MCF 10A (cell line): ENCODE results near the gene CCNY. TPM values are rescaled to one million over a fixed set of nuclear protein-coding genes. Genes with fewer than 3 reads are reported as not detected.

Experiments
- BruUV-seq: library from RNA; stranded (reverse); fragments of 400-500 nt; replicated peaks from 2 replicates; lab custom pipeline; 2021; lab: Mats Ljungman, UMichigan
- CTCF ChIA-PET: fragments of 300-600 bp; sonication (Branson Sonifier 250); formaldehyde crosslinking; extraction: SDS; loops from one replicate; lab custom pipeline; 2021; ENCODE audit warnings: antibody characterized with exemption, inconsistent platforms; lab: Yijun Ruan, JAX
- POLR2A ChIA-PET: fragments of 300-600, 350-650 bp; sonication (Branson Sonifier 250); formaldehyde crosslinking; extraction: SDS; loops from one replicate; lab custom pipeline; 2020; ENCODE audit warnings: antibody characterized with exemption, inconsistent platforms; lab: Yijun Ruan, JAX
- DNase-seq: peaks from one replicate; pipeline ENCODE4 v3.0.0-alpha.2; 2018; ENCODE audit not compliant: unreplicated experiment
- H3K27ac Mint-ChIP-seq: one replicate; pipeline ENCODE4 v1.8.0; 2022; ENCODE audit warnings: mild to moderate bottlenecking, low read depth, mixed read lengths; ENCODE audit not compliant: unreplicated experiment
- H3K27me3 Mint-ChIP-seq: one replicate; pipeline ENCODE4 v1.8.0; 2022; ENCODE audit warnings: mixed read lengths; ENCODE audit not compliant: insufficient read depth, unreplicated experiment
- H3K36me3 Mint-ChIP-seq: one replicate; pipeline ENCODE4 v1.8.0; 2022; ENCODE audit warnings: mild to moderate bottlenecking, moderate library complexity, mixed read lengths; ENCODE audit not compliant: insufficient read depth, unreplicated experiment
- H3K4me1 Mint-ChIP-seq: one replicate; pipeline ENCODE4 v1.8.0; 2022; ENCODE audit warnings: mixed read lengths; ENCODE audit not compliant: insufficient read depth, unreplicated experiment
- H3K4me3 Mint-ChIP-seq: one replicate; pipeline ENCODE4 v1.8.0; 2022; ENCODE audit warnings: mild to moderate bottlenecking, moderate library complexity, mixed read lengths; ENCODE audit not compliant: unreplicated experiment
- H3K9me3 Mint-ChIP-seq: one replicate; pipeline ENCODE4 v1.8.0; 2022; ENCODE audit warnings: mixed read lengths; ENCODE audit not compliant: unreplicated experiment
- intact Hi-C: fragments of 100-400 bp; cut with micrococcal nuclease; formaldehyde crosslinking; loops from 2 replicates; pipeline ENCODE4 v1.14.1; 2022
- total RNA-seq: library from RNA; stranded (reverse); gene quantifications from 2 replicates; pipeline ENCODE4 v1.2.3, GENCODE V29; 2022
- TF ChIP-seq, protein P1 (sequence below): fragments of 200-600 bp; IDR thresholded peaks from one replicate; pipeline ENCODE4 v1.8.0; 2022; ENCODE audit warnings: antibody characterized with exemption, mild to moderate bottlenecking; ENCODE audit not compliant: unreplicated experiment

Gene CCNY
- total RNA-seq, 1 experiment from 2014 or later: 68.9 TPM

DNA sequence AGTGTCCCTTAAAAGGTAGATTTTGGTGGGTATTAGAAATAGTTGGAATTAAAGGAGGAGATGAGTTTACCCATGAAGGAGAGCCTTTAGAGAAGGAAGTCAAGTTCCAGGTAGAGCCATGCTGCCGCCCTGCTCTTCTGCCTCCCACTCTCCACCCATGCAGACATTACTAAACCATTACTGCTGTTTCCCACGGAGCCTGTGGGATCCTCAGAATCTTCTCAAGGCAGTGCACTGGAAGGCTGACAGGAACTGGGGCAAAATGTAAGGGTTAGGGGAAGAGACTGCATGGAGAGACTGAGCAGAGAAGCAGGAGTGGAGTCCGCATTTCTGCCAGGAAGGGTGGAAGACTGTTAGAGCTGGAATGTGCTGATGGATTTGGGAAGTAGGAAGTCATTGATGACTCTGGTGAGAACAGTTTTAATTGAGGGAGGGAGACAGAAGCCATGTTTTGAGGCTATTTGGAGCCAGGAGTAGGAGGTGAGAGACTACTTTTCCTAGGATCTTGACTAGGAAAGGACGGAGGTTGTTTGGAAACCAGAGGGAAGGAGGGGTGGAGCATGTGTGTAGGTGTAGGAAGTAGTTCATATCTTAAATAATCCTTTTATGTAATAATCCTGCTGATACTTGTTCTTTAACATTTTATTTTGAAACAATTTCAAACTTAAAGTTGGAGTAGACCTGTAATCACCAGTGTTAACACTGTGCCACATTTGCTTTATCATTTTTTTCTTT, 109.0 kb downstream of the CCNY start:
- no peak overlapping the region for H3K27ac Mint-ChIP-seq

DNA sequence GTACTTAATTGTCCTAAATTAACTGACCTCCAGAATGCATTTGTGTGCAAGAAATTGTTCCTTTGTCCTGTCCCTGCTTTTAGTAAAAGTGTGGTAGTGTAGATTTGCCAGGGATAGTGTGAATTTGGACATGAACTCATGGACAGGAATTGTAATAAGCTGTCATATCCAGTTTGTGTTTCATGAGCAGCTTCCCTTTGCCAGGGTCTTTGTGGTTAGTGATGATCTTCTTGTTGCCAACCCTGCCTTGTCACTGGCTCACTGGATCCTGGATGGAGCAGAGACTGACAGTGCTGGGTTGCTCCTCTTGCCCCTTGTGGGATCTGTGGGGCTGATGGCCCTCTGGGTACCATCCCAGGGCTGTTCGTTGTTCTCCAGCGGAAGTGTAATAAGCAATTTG, 110.1 kb downstream of the CCNY start:
- POLR2A ChIA-PET: interaction anchor here (3.8 kb wide), 1 partner anchor 24 kb away, joined by 35 read pairs; no protein-coding TSS in a partner anchor
- H3K36me3 Mint-ChIP-seq: peaks cover 3% of the 10 kb centered on the region
- peaks cover 45% of the 10 kb centered on the region for H3K4me1 Mint-ChIP-seq
- peaks cover 16% of the 10 kb centered on the region for H3K9me3 Mint-ChIP-seq
- DNase-seq: no peak
- no peaks in the 10 kb centered on the region for H3K27me3 Mint-ChIP-seq
- TF ChIP-seq, protein P1, sequence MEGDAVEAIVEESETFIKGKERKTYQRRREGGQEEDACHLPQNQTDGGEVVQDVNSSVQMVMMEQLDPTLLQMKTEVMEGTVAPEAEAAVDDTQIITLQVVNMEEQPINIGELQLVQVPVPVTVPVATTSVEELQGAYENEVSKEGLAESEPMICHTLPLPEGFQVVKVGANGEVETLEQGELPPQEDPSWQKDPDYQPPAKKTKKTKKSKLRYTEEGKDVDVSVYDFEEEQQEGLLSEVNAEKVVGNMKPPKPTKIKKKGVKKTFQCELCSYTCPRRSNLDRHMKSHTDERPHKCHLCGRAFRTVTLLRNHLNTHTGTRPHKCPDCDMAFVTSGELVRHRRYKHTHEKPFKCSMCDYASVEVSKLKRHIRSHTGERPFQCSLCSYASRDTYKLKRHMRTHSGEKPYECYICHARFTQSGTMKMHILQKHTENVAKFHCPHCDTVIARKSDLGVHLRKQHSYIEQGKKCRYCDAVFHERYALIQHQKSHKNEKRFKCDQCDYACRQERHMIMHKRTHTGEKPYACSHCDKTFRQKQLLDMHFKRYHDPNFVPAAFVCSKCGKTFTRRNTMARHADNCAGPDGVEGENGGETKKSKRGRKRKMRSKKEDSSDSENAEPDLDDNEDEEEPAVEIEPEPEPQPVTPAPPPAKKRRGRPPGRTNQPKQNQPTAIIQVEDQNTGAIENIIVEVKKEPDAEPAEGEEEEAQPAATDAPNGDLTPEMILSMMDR: no peak
- H3K27ac Mint-ChIP-seq: peak overlapping the region; percentile 87
- intact Hi-C loops: no loop called here
- H3K4me3 Mint-ChIP-seq: no peak overlapping the region
- CTCF ChIA-PET: interaction anchor here (0.6 kb wide), 1 partner anchor 26 kb away, joined by 3 read pairs; no protein-coding TSS in a partner anchor
- no TSS peak for BruUV-seq

More for the DNA sequence above, 109.0 kb downstream of the CCNY start:
- CTCF ChIA-PET: no interaction called here
- no peak for DNase-seq
- H3K36me3 Mint-ChIP-seq: no peaks in the 10 kb centered on the region
- TF ChIP-seq, protein P1: no peak
- POLR2A ChIA-PET: no interaction called here
- H3K9me3 Mint-ChIP-seq: peaks cover 16% of the 10 kb centered on the region
- BruUV-seq: no TSS peak
- intact Hi-C loops: no loop called here
- no peaks in the 10 kb centered on the region for H3K27me3 Mint-ChIP-seq
- no peak overlapping the region for H3K4me3 Mint-ChIP-seq
- H3K4me1 Mint-ChIP-seq: peaks cover 42% of the 10 kb centered on the region

DNA sequence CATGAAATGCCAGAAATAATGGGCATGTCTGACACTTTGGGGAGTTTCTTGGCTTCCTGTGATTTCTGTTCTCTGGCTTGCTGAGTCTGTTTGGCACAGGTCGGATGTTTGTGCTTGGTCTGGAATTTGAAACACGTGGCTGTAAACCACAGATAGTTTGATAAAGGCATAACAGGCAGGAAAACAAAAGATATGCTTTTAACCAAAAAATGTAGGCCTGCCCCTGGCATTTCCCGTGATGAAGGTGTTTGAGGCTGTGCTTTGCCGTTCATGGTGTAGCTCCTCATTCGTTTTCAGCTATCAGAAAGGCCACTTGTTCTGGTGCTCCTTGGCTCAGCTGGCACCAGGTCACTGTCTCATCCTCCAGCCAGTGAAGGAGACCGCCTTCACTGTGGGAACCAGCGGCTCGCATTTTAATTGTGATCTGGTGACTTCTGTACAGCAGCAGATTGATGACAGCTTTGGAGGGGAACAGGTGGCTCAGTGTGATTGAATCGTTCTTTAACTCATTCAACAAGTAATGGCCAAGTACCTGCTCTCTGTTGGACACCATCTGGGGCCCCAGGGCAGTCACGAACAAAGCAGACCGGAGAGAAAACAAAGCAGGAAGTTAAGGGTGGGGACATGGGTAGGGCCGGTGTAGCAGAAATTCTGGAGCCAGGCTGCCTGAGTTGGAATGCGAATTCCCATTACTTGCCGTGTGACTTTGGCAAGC, 111.5 kb downstream of the CCNY start:
- BruUV-seq: no TSS peak
- peak overlapping the region; percentile 64 for H3K4me3 Mint-ChIP-seq
- ChIA-PET CTCF (interaction anchor here (0.6 kb wide), 1 partner anchor 99 kb away, joined by 5 read pairs; no protein-coding TSS in a partner anchor), POLR2A (interaction anchor here (0.7 to 3.8 kb wide), 9 partner anchors 12 to 252 kb away, joined by 3 to 35 read pairs (median 4); no protein-coding TSS in a partner anchor)
- peaks cover 38% of the 10 kb centered on the region for H3K4me1 Mint-ChIP-seq
- intact Hi-C loops: no loop called here
- DNase-seq: peak; percentile 78
- H3K27ac Mint-ChIP-seq: peak overlapping the region; percentile 87
- peaks cover 4% of the 10 kb centered on the region for H3K36me3 Mint-ChIP-seq
- no peaks in the 10 kb centered on the region for H3K27me3 Mint-ChIP-seq
- H3K9me3 Mint-ChIP-seq: peaks cover 16% of the 10 kb centered on the region
- TF ChIP-seq, protein P1: no peak
